Cardiac septum (tissue), 1 donor: Measurements from ENCODE around the gene LRRC49. TPM values are rescaled to one million over a fixed set of nuclear protein-coding genes. Genes with fewer than 3 reads are reported as not detected.
"Not testable (repeated sequence)": the region's sequence is repeated elsewhere in the genome, so short reads cannot be mapped to it uniquely, and the experiment has no call there.

Experiments used
- DNase-seq: peaks from one replicate; pipeline ENCODE4 v3.0.0-alpha.2; 2020; ENCODE audit warnings: low spot score
- intact Hi-C: fragments of 100-400 bp; cut with DNase I; formaldehyde crosslinking; loops from one replicate; pipeline ENCODE4 v1.14.0; 2022
- total RNA-seq: library from RNA; stranded (reverse); fragmentation: NEBNext Ultra II Directional; extraction: Animal tissue kit (Norgen Biotek cat#: 25700); gene quantifications from one replicate; pipeline ENCODE4 v1.2.1, GENCODE V29; 2021
- donor health status: DM: no; HTN: no; CAD: no.

LRRC49 gene
- total RNA-seq, 1 donor from 2014 or later, result 83.2 TPM

DNA sequence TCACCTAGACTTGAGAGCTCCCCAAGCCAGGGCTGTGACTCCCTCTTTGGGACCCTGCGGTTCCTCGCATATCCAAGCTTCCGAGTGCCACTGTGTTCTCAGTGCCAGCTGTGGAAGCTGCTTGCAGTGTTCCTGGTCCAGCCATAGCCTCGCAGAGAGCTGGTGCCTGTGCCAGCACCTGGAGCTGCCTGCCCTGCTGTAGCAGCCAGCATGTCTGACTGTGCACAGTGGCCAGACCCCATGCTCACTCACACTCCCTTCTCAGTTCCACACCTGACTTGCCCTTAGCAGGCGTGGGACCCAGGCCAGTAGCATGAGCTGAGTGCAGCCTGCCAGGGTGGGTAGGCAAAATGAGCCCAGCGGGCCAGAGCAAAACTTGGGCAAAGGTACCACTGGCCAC is 25.3 kb downstream of the LRRC49 start:
- intact Hi-C loops, result no loop called here
- no peak for DNase-seq

- intact Hi-C loops, result no loop called here
- DNase-seq, result no peak
These were observed 28.5 kb downstream of the LRRC49 start for GRCh38 chr15:70920981-70921696.

DNA sequence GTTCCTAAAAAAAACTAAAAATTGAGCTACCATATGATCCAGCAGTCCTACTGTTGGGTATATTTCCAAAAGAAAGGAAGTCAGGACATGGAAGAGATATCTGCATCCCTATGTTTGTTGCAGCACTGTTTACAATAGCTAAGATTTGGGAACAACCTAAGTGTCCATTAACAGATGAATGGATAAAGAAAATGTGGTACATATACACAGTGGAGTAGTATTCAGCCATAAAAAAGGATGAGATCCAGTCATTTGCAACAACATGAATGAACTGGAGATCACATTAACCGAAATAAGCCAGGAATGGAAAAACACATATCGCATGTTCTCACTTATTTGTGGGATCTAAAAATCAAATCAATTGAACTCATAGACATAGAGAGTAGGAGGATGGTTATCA is 29.5 kb downstream of the LRRC49 start:
- no peak for DNase-seq
- intact Hi-C loops, result no loop called here

- no peak for DNase-seq
- intact Hi-C loops, result no loop called here
These were observed 30.9 kb downstream of the LRRC49 start for GRCh38 chr15:70923311-70924080.

DNA sequence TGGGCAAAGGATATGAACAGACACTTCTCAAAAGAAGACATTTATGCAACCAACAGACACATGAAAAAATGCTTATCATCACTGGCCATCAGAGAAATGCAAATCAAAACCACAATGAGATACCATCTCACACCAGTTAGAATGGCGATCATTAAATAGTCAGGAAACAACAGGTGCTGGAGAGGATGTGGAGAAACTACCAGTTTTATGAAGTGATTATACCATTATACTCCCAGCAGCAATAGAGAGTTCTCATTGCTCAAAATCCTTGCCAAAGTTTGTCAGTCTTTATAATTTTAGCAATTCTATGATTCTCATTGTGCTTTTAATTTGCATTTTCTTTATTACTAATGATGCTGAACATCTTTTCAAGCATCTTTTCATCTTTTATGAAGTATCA is 34.3 kb downstream of the LRRC49 start:
- DNase-seq, intact Hi-C loops: not testable (repeated sequence)

GRCh38 chr15:70931821-70932220 is 39.2 kb downstream of the LRRC49 start:
- DNase-seq, result no peak
- intact Hi-C loops, result loop anchor here (10.0 kb wide), 1 partner anchor 73 kb away; no protein-coding TSS in a partner anchor

DNA sequence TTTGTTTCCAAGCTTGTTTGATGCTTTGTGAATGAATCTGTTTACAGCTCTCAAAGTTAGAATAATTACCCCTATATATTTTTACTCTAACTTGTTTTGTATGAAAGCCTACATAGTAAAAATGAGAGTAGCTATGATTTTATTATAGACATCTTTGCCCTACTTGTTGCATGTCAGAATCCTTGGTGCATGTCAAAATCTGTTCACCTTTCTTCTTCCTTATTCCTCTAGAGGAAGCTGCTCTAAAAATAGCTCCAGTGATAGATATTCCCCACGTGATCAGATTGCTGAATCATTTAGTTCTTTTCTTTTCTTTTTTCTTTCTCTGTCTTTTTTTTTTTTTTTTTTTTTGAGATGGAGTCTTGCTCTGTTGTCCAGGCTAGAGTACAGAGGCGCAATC is 39.8 kb downstream of the LRRC49 start:
- DNase-seq, result no peak
- intact Hi-C loops, result loop anchor here (10.0 kb wide), 1 partner anchor 72 kb away; no protein-coding TSS in a partner anchor

- intact Hi-C loops, result loop anchor here (10.0 kb wide), 1 partner anchor 71 kb away; no protein-coding TSS in a partner anchor
- no peak for DNase-seq
These were observed 40.8 kb downstream of the LRRC49 start for GRCh38 chr15:70933411-70933810.

GRCh38 chr15:70935631-70936030 is 43.0 kb downstream of the LRRC49 start:
- DNase-seq, result no peak
- intact Hi-C loops, result loop anchor here (10.0 kb wide), 1 partner anchor 69 kb away; no protein-coding TSS in a partner anchor

DNA sequence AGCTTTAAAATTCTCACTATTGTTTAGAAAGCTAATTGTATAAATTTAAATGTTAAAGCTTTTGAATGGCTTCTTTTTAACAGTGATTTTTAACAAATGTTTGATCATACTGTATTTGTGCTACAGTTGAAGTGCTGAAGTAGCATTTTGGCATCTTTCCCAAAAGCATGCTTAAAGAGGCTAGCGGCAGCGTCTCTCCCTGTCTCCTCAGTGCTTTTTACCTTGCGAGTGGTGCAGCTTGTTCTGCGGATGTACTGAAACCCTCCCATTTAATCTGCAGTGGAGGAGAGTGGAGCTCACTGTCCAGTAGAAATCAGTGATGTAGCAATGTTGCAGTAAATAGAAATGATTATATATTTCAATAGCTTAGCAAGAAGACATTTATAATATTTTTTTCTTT is 43.7 kb downstream of the LRRC49 start:
- no peak for DNase-seq
- intact Hi-C loops, result loop anchor here (10.0 kb wide), 1 partner anchor 68 kb away; no protein-coding TSS in a partner anchor

DNA sequence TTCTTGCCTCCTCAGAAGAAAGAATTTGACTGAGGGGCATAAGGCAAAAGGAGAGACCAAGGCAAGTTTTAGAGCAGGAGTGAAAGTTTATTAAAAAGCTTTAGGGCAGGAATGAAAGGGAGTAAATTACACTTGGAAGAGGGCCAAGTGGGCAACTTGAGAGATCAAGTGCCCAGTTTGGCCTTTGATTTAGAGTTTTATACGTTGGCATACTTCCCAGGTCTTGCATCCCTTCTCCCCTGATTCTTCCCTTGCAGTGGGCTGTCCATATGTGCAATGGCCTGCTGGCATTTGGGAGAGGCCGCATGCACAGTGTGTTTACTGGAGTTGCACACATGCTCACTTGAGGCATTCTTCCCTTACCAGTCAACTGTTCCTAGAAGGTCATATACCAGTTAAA is 50.7 kb downstream of the LRRC49 start:
- intact Hi-C loops, result not testable (repeated sequence)

DNA sequence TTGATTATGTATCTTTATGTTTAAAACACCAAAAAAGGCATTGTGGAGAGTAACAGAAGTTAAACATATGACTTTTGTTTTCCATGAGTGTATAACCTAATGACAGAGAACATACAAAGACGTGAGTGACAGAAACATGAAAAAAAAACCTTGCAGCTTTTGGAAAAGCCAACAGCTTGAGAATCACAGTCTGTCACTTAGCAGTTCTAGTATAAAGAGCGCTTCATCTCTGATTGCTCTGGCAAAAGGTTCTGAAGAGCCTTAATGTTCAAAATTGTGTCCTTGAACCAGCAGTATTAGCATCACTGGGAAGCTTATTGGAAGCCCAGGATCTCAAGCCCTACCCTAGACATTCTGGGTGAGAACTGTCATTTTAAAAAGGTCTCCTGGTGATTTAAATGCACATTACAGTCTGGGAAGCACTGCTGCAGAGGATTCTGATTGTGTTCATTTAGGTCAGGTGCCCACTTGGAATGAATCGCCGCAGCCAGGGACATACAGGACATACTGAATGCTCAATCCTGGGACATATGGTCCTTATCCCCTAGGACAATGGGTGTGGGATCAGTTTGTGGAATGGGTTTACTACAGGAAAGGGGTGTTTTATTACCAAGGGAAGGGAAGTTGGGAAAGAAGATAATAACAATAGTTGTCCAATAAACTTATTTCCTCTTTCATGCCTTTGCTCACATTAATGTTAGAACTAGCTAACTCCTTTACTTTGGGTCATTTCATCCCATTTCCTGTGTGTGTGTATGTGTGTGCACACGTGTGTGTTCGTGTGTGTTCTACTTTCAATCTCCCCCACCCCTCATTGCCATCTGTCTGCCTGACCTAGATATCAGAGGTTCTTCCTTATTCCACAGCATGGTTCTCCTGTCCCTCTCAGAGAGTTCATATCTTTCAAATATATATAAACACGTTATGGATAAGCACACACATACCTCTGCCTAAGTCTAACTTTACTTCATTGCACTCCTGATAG is 55.0 kb downstream of the LRRC49 start:
- intact Hi-C loops, result no loop called here
- no peak for DNase-seq

More for the DNA sequence above, 50.7 kb downstream of the LRRC49 start:
- not testable (repeated sequence) for DNase-seq

GRCh38 chr15:70950953-70951352 is 58.3 kb downstream of the LRRC49 start:
- intact Hi-C loops, result no loop called here

DNA sequence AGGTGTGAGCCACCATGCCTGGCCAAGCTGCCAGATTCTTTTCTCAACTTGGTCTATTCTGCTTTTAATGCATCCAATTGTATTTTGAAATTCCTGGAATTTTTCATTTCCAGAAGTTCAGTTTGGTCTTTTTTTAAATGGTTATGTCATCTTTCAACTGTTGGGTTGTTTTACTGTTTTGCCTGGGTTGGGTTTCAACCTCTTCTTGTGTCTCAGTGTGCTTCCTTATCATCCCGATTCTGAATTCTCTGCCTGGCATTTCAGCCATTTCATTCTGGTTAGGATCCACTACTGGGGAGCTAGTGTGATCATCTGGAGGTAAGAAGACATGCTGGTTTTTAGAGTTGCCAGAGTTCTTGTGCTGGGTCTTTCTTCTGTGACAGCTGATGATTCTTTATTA is 61.5 kb downstream of the LRRC49 start:
- intact Hi-C loops, result no loop called here

More at GRCh38 chr15:70950953-70951352, 58.3 kb downstream of the LRRC49 start:
- DNase-seq, result no peak

GRCh38 chr15:70954733-70955132 is 62.1 kb downstream of the LRRC49 start:
- intact Hi-C loops, result no loop called here
- no peak for DNase-seq

More for the DNA sequence above, 61.5 kb downstream of the LRRC49 start:
- no peak for DNase-seq

- DNase-seq, result no peak
- intact Hi-C loops, result no loop called here
These were observed 62.5 kb downstream of the LRRC49 start for GRCh38 chr15:70955151-70955550.

DNA sequence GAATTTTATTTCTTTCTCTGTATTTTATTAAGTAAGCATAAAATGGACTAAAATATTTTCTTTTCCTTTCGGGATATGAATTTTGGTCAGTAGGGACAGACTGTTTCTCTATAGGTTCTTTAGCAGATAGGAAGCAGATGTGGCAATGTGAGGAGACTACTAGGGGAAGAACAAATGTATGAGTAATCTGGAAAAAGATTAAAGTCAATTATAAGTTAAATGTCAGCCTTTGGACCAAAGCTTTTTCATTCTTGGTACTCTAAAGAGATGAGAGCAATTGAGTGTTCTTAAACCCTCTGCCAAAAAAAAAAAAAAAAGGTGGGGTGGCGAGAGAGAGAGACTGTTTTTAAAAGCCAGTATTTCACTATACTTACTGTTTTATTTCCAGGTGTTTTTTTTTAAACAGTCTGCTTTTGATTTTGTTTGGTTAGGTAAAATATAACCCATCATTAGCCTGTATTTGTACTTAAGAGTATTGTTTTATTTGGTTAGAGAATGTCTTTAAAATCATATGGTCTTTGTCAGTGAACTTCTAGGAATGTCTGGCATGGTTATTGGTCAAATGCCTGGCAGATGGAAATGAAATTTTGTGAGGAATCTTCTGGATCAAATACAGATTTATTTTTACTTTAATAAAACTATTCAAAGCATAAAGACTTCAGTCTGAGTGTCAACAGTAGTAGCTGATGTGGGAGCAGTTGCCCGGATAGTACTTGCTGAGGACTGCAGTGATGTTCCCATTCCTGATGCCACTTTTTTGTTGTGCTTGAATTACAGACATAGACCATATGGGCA is 63.8 kb downstream of the LRRC49 start:
- intact Hi-C loops, result no loop called here

GRCh38 chr15:70962084-70962483 is 69.5 kb downstream of the LRRC49 start:
- DNase-seq, result no peak
- intact Hi-C loops, result no loop called here

More for the DNA sequence above, 63.8 kb downstream of the LRRC49 start:
- no peak for DNase-seq

- no peak for DNase-seq
- intact Hi-C loops, result no loop called here
These were observed 70.6 kb downstream of the LRRC49 start for GRCh38 chr15:70963199-70963598.
